Neutrophil (primary cell): Measurements from ENCODE around the gene CSNK1A1.
"Not testable (repeated sequence)": the region's sequence is repeated elsewhere in the genome, so short reads cannot be mapped to it uniquely, and the experiment has no call there.

Experiments
- H3K27ac ChIP-seq: fragments of 200-600 bp; sonication (generic); 2 replicates; pipeline ENCODE4 v1.5.1; 2016; ENCODE audit warnings: mild to moderate bottlenecking, moderate library complexity
- H3K27me3 ChIP-seq: fragments of 200-600 bp; sonication (generic); 2 replicates; pipeline ENCODE4 v1.6.0; 2016; ENCODE audit warnings: mild to moderate bottlenecking
- H3K36me3 ChIP-seq: fragments of 200-600 bp; sonication (generic); 2 replicates; pipeline ENCODE4 v1.5.1; 2017
- H3K4me1 ChIP-seq, 2 experiments: fragments of 200-600 bp in 1 of 2; sonication (generic) in 1 of 2; 1 replicate in 1 of 2; 2 replicates in 1 of 2; pipeline versions ENCODE4 v1.5.1 to v1.6.1; 2013 to 2016; ENCODE audit warnings: low read depth in 1 of 2, low read length in 1 of 2, mild to moderate bottlenecking in 1 of 2, moderate library complexity in 1 of 2; ENCODE audit not compliant: control insufficient read depth in 1 of 2, insufficient read depth in 1 of 2
- H3K4me3 ChIP-seq, 2 experiments: fragments of 200-600 bp in 1 of 2; sonication (generic) in 1 of 2; 1 replicate in 1 of 2; 2 replicates in 1 of 2; pipeline ENCODE4 v1.5.1; 2013 to 2016; ENCODE audit warnings: low read depth in 1 of 2, low read length in 1 of 2, mild to moderate bottlenecking in 1 of 2, moderate library complexity in 1 of 2
- H3K9me3 ChIP-seq: fragments of 200-600 bp; sonication (generic); 2 replicates; pipeline ENCODE4 v1.5.1; 2016
- CTCF ChIP-seq: fragments of 200-600 bp; sonication (generic); IDR thresholded peaks from 2 replicates; pipeline ENCODE4 v1.5.1; 2016; ENCODE audit warnings: antibody characterized with exemption

Gene CSNK1A1

GRCh38 chr5:149470942-149471341, 80.3 kb downstream of the CSNK1A1 start:
- H3K27ac ChIP-seq, result no peak overlapping the region
- H3K4me3 ChIP-seq, result no peak overlapping the region
- no peaks in the 10 kb centered on the region for H3K27me3 ChIP-seq
- H3K36me3 ChIP-seq, result no peaks in the 10 kb centered on the region
- no peak for TF ChIP-seq CTCF
- no peaks in the 10 kb centered on the region for H3K9me3 ChIP-seq
- H3K4me1 ChIP-seq, result no peaks in the 10 kb centered on the region

GRCh38 chr5:149466457-149466972, 84.7 kb downstream of the CSNK1A1 start:
- no peaks in the 10 kb centered on the region for H3K27me3 ChIP-seq
- H3K9me3 ChIP-seq, result no peaks in the 10 kb centered on the region
- no peaks in the 10 kb centered on the region for H3K4me1 ChIP-seq
- no peak for TF ChIP-seq CTCF
- no peak overlapping the region for H3K4me3 ChIP-seq
- no peaks in the 10 kb centered on the region for H3K36me3 ChIP-seq
- no peak overlapping the region for H3K27ac ChIP-seq

- Histone ChIP-seq H3K27ac (no peak overlapping the region), H3K4me3 (no peak overlapping the region), H3K36me3 (no peaks in the 10 kb centered on the region), H3K27me3 (no peaks in the 10 kb centered on the region), H3K9me3 (no peaks in the 10 kb centered on the region), H3K4me1 (peaks cover under 1 to 2% of the 10 kb centered on the region in 2 experiments)
- no peak for TF ChIP-seq CTCF
Measured at GRCh38 chr5:149464796-149465489, 86.3 kb downstream of the CSNK1A1 start.

- not testable (repeated sequence) for H3K9me3 ChIP-seq, H3K4me3 ChIP-seq, H3K27me3 ChIP-seq, H3K4me1 ChIP-seq, H3K27ac ChIP-seq, H3K36me3 ChIP-seq
Measured at GRCh38 chr5:149461907-149462306, 89.3 kb downstream of the CSNK1A1 start.

- Histone ChIP-seq H3K4me3 (no peak overlapping the region), H3K4me1 (peaks cover 5% of the 10 kb centered on the region in 2 experiments), H3K27ac (no peak overlapping the region), H3K27me3 (no peaks in the 10 kb centered on the region), H3K9me3 (no peaks in the 10 kb centered on the region), H3K36me3 (no peaks in the 10 kb centered on the region)
- no peak for TF ChIP-seq CTCF
Measured at GRCh38 chr5:149459891-149460290, 91.3 kb downstream of the CSNK1A1 start.

- Histone ChIP-seq H3K4me1 (peaks cover 5% of the 10 kb centered on the region in 2 experiments), H3K36me3 (no peaks in the 10 kb centered on the region), H3K27me3 (no peaks in the 10 kb centered on the region), H3K4me3 (no peak overlapping the region), H3K9me3 (no peaks in the 10 kb centered on the region), H3K27ac (no peak overlapping the region)
- no peak for TF ChIP-seq CTCF
Measured at GRCh38 chr5:149457393-149457763, 93.9 kb downstream of the CSNK1A1 start.
